HepG2 (cell line): ENCODE results near the gene TMEM41A. TPM values are rescaled to one million over a fixed set of nuclear protein-coding genes. Genes with fewer than 3 reads are reported as not detected.

ENCODE experiments used
- ATAC-seq: fragments of 200-7000 bp; cut with Tn5 transposase; 3 replicates; pipeline ENCODE4 v1.9.1; 2020; ENCODE audit warnings: mild to moderate bottlenecking, moderate library complexity
- BruUV-seq: library from RNA; stranded (reverse); fragments of 400-500 nt; replicated peaks from 2 replicates; lab custom pipeline; 2021; lab: Mats Ljungman, UMichigan
- CTCF ChIA-PET: fragments of 300-600 bp; formaldehyde crosslinking; extraction: SDS; loops from one replicate; lab custom pipeline; 2021; ENCODE audit warnings: low total read pairs, inconsistent platforms, low intra/inter-chr PET ratio; lab: Yijun Ruan, JAX
- POLR2A ChIA-PET: fragments of 350-600 bp; sonication (Branson Sonifier 250); formaldehyde crosslinking; loops from one replicate; lab custom pipeline; 2020; ENCODE audit warnings: antibody characterized with exemption, inconsistent platforms; lab: Yijun Ruan, JAX
- DNase-seq: peaks from one replicate; pipeline ENCODE4 v3.0.0-alpha.2; 2015; ENCODE audit warnings: low spot score
- FAIRE-seq: peaks from 3 replicates; lab custom pipeline; 2011; peaks lifted over from hg19 to GRCh38; lab: Jason Lieb, UNC
- H2AFZ ChIP-seq: one replicate; pipeline ENCODE4 v1.6.1; 2011; ENCODE audit warnings: low read length, inconsistent platforms
- H3K27ac ChIP-seq: fragments of 300-600 bp; 3 replicates; pipeline ENCODE4 v1.8.0; 2011; ENCODE audit warnings: mixed run types, mild to moderate bottlenecking, mixed read lengths, low read length, inconsistent platforms; ENCODE audit not compliant: insufficient read depth; ENCODE audit errors: extremely low read length
- H3K27me3 ChIP-seq, 2 experiments: fragments of 200-600 bp in 1 of 2; 2 replicates in 1 of 2; 3 replicates in 1 of 2; pipeline versions ENCODE4 v1.6.0 to v1.8.0; 2011; ENCODE audit warnings: low read length in 2 of 2, mild to moderate bottlenecking in 2 of 2, moderate library complexity in 2 of 2, inconsistent platforms in 1 of 2; ENCODE audit not compliant: insufficient read depth in 2 of 2, control insufficient read depth in 1 of 2
- H3K36me3 ChIP-seq, 2 experiments: fragments of 200-600 bp in 1 of 2; replicated peaks in 1 of 2; 2 replicates in 1 of 2; 3 replicates in 1 of 2; pipeline versions ENCODE4 v1.5.1 to v1.8.0; 2011; ENCODE audit warnings: low read length in 2 of 2, inconsistent platforms in 1 of 2; ENCODE audit not compliant: insufficient read depth in 2 of 2, control insufficient read depth in 1 of 2
- H3K4me1 ChIP-seq: 2 replicates; pipeline ENCODE4 v1.5.1; 2012; ENCODE audit warnings: low read length, inconsistent platforms; ENCODE audit not compliant: insufficient read depth
- H3K4me2 ChIP-seq: 2 replicates; pipeline ENCODE4 v1.6.0; 2011; ENCODE audit warnings: low read depth, low read length, inconsistent platforms
- H3K4me3 ChIP-seq, 3 experiments: fragments of 200-600 bp in 1 of 3; sonication (generic), shearing (Covaris generic) in 1 of 3; replicated peaks in 1 of 3; 2 replicates each; pipeline ENCODE4 v1.5.1; 2011 to 2016; ENCODE audit warnings: low read length in 3 of 3, inconsistent platforms in 2 of 3, low read depth in 2 of 3, mild to moderate bottlenecking in 2 of 3, control low read depth in 1 of 3, mixed read lengths in 1 of 3; ENCODE audit not compliant: insufficient read depth in 1 of 3
- H3K79me2 ChIP-seq: one replicate; pipeline ENCODE4 v1.6.1; 2011; ENCODE audit warnings: low read length, inconsistent platforms; ENCODE audit not compliant: insufficient read depth
- H3K9ac ChIP-seq: 2 replicates; pipeline ENCODE4 v1.6.0; 2011; ENCODE audit warnings: mild to moderate bottlenecking, low read depth, low read length, inconsistent platforms; ENCODE audit not compliant: insufficient read depth
- H3K9me3 ChIP-seq: 2 replicates; pipeline ENCODE4 v1.5.1; 2012; ENCODE audit warnings: mild to moderate bottlenecking, low read length
- H4K20me1 ChIP-seq: 2 replicates; pipeline ENCODE4 v1.6.0; 2011; ENCODE audit warnings: inconsistent platforms, mild to moderate bottlenecking, low read length, moderate library complexity; ENCODE audit not compliant: insufficient read depth
- CAMTA2 ChIP-seq: sonication (generic); formaldehyde crosslinking; IDR thresholded peaks from 2 replicates; pipeline ENCODE4 v1.4.0; 2020; ENCODE audit warnings: mild to moderate bottlenecking, missing genetic modification reagents, borderline replicate concordance
- CHCHD3 ChIP-seq: sonication (generic); formaldehyde crosslinking; IDR thresholded peaks from 2 replicates; pipeline ENCODE4 v1.8.0; 2022; ENCODE audit warnings: mild to moderate bottlenecking, missing genetic modification reagents, moderate library complexity
- DMTF1 ChIP-seq: sonication (generic); formaldehyde crosslinking; IDR thresholded peaks from 2 replicates; pipeline ENCODE4 v1.4.0; 2020; ENCODE audit warnings: mild to moderate bottlenecking, missing genetic modification reagents
- E2F5 ChIP-seq: sonication (generic); formaldehyde crosslinking; conservative IDR thresholded peaks from 2 replicates; pipeline ENCODE4 v1.4.0; 2020; ENCODE audit warnings: missing genetic modification reagents
- FLYWCH1 ChIP-seq: sonication (generic); formaldehyde crosslinking; IDR thresholded peaks from 2 replicates; pipeline ENCODE4 v1.8.1; 2023; ENCODE audit warnings: mild to moderate bottlenecking, missing genetic modification reagents
- FOXA3 ChIP-seq: IDR thresholded peaks from 2 replicates; pipeline ENCODE4 v1.6.1; 2016; ENCODE audit warnings: missing genetic modification reagents, missing compliant biosample characterization
- FOXK2 ChIP-seq: fragments of 450-650 bp; IDR thresholded peaks from 2 replicates; pipeline ENCODE4 v1.6.1; 2016
- KMT2B ChIP-seq: IDR thresholded peaks from 2 replicates; pipeline ENCODE4 v1.6.1; 2016; ENCODE audit warnings: missing genetic modification reagents, missing compliant biosample characterization
- MBD4 ChIP-seq: IDR thresholded peaks from 2 replicates; pipeline ENCODE4 v1.6.1; 2012; ENCODE audit warnings: low read length, inconsistent platforms, borderline replicate concordance
- MTF2 ChIP-seq: sonication (generic); formaldehyde crosslinking; IDR thresholded peaks from 2 replicates; pipeline ENCODE4 v1.5.0; 2020; ENCODE audit warnings: missing genetic modification reagents, borderline replicate concordance
- NFE2L2 ChIP-seq: fragments of 150-350 bp; IDR thresholded peaks from 2 replicates; pipeline ENCODE4 v1.6.1; 2014; ENCODE audit warnings: low read length
- YY1 ChIP-seq: IDR thresholded peaks from 2 replicates; pipeline ENCODE4 v1.6.1; 2011; ENCODE audit warnings: low read length, low read depth, moderate library complexity, mild to moderate bottlenecking; ENCODE audit not compliant: insufficient read depth, insufficient replicate concordance
- ZNF207 ChIP-seq: fragments of 450-650 bp; IDR thresholded peaks from 2 replicates; pipeline ENCODE4 v1.6.1; 2016; ENCODE audit warnings: antibody characterized with exemption, borderline replicate concordance
- ZNF550 ChIP-seq: sonication (generic); formaldehyde crosslinking; IDR thresholded peaks from 2 replicates; pipeline ENCODE4 v1.4.0; 2020; ENCODE audit warnings: mild to moderate bottlenecking, missing genetic modification reagents, borderline replicate concordance
- ZNF652 ChIP-seq: IDR thresholded peaks from 2 replicates; pipeline ENCODE4 v1.6.1; 2016; ENCODE audit warnings: low read depth, borderline replicate concordance
- ZNF816 ChIP-seq: sonication (generic); formaldehyde crosslinking; IDR thresholded peaks from 2 replicates; pipeline ENCODE4 v1.8.0; 2022; ENCODE audit warnings: missing genetic modification reagents, mild to moderate bottlenecking, borderline replicate concordance
- WGBS: methylation state at CpG from one replicate; pipeline ENCODE4 v1.1.6; 2017; ENCODE audit warnings: low lambda C conversion rate; 5-methylcytosine and 5-hydroxymethylcytosine counted together
- in situ Hi-C: cut with HindIII; loops from 2 replicates; pipeline ENCODE4 v1.10.0; 2017; ENCODE audit warnings: low pct_unique_long_range_greater_than_20kb; ENCODE audit not compliant: extremely low pct_ligation_motif_present
- intact Hi-C: fragments of 100-400 bp; cut with micrococcal nuclease; formaldehyde crosslinking; loops from one replicate; pipeline ENCODE4 v1.10.0; 2022; ENCODE audit not compliant: unreplicated experiment
- polyA plus RNA-seq, 8 experiments: library from polyadenylated mRNA; depleted of rRNA in 3 of 8; stranded (reverse) in 7 of 8; unstranded in 1 of 8; fragments of >200 nt; fragmentation: Illumina TruSeq in 4 of 8; extraction: Trizol in 4 of 8; gene quantifications; 2 replicates each; pipeline versions ENCODE4 v1.2.1 to v1.2.3, GENCODE V29; 2011 to 2016; ENCODE audit warnings: low read depth in 4 of 8, missing spikeins in 1 of 8, mixed read lengths in 1 of 8; ENCODE audit not compliant: insufficient read depth in 1 of 8
- total RNA-seq, 5 experiments: library from RNA; depleted of rRNA; stranded (reverse); fragments of >200 nt; fragmentation: Illumina TruSeq; extraction: Trizol; gene quantifications; 2 replicates each; pipeline ENCODE4 v1.2.3, GENCODE V29; 2016; ENCODE audit warnings: low read depth in 1 of 5
- TF ChIP-seq, protein P1 (sequence below): sonication (generic); formaldehyde crosslinking; IDR thresholded peaks from 2 replicates; pipeline ENCODE4 v1.5.0; 2020; ENCODE audit warnings: missing genetic modification reagents
- TF ChIP-seq, protein P2 (sequence below): IDR thresholded peaks from 2 replicates; pipeline ENCODE4 v1.6.1; 2012; ENCODE audit warnings: low read length, improper control_type of control experiment

TMEM41A gene
- total and polyA plus RNA-seq, 2 of the 13 experiments (the other 11 are each of a cell fraction or from before 2014, with no cell fraction given), result 30.0 to 40.0 TPM

DNA sequence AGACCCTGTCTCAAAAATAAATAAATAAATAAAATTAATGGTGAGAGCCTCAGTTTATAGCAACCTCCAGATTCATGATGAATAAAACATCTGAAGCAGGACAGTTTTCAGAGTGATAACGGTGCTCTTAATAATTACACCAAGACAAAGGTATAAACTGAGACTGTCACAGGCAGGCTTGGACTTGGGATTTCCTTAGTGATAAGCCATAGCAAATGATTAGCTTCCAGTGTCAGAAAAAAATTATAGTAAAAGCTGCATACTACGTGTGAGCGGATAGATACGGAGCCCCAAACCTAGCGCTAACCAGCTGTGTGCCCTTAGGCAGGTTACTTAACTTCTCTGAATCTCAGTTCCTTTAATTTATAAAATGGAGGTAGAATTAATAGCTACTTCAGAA lies 32.0 kb upstream of the TMEM41A start:
- WGBS, result 52% methylated on average over 5 of the region's 5 CpGs
- H3K4me2 ChIP-seq, result no peak overlapping the region
- in situ Hi-C loops, result no loop called here
- CTCF ChIA-PET, result no interaction called here
- no peaks in the 10 kb centered on the region for H3K36me3 ChIP-seq
- peaks cover 6% of the 10 kb centered on the region; the same call in 1 of the 2 replicates for H3K4me1 ChIP-seq
- no peak overlapping the region for H3K4me3 ChIP-seq
- DNase-seq (no peak), FAIRE-seq (no peak), ATAC-seq (no peak)
- H4K20me1 ChIP-seq, result no peaks in the 10 kb centered on the region
- H3K9me3 ChIP-seq, result no peaks in the 10 kb centered on the region
- H3K79me2 ChIP-seq, result no peaks in the 10 kb centered on the region
- H3K27me3 ChIP-seq, result 0 out of 5 replicates have a peak, but pooled peaks cover 0 to 3% of the 10 kb centered on the region in 2 experiments
- no peak overlapping the region for H3K27ac ChIP-seq
- BruUV-seq, result no TSS peak
- H2AFZ ChIP-seq, result no peak overlapping the region
- no peak overlapping the region for H3K9ac ChIP-seq
- no peak for TF ChIP-seq DMTF1 (CRISPR knock-in tag)
- no peak for TF ChIP-seq YY1
- no peak for TF ChIP-seq FOXK2
- no peak for TF ChIP-seq CHCHD3
- no peak for TF ChIP-seq ZNF207
- TF ChIP-seq NFE2L2, result no peak
- TF ChIP-seq, protein P1, sequence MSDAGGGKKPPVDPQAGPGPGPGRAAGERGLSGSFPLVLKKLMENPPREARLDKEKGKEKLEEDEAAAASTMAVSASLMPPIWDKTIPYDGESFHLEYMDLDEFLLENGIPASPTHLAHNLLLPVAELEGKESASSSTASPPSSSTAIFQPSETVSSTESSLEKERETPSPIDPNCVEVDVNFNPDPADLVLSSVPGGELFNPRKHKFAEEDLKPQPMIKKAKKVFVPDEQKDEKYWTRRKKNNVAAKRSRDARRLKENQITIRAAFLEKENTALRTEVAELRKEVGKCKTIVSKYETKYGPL (CRISPR knock-in tag), result no peak
- no peak for TF ChIP-seq KMT2B
- TF ChIP-seq MTF2 (CRISPR knock-in tag), result no peak
- TF ChIP-seq FLYWCH1 (CRISPR knock-in tag), result no peak
- TF ChIP-seq FOXA3 (CRISPR knock-in tag), result no peak
- TF ChIP-seq E2F5, result no peak
- no peak for TF ChIP-seq ZNF652 (CRISPR knock-in tag)
- TF ChIP-seq ZNF550 (CRISPR knock-in tag), result no peak
- TF ChIP-seq CAMTA2 (CRISPR knock-in tag), result no peak
- TF ChIP-seq, protein P2, sequence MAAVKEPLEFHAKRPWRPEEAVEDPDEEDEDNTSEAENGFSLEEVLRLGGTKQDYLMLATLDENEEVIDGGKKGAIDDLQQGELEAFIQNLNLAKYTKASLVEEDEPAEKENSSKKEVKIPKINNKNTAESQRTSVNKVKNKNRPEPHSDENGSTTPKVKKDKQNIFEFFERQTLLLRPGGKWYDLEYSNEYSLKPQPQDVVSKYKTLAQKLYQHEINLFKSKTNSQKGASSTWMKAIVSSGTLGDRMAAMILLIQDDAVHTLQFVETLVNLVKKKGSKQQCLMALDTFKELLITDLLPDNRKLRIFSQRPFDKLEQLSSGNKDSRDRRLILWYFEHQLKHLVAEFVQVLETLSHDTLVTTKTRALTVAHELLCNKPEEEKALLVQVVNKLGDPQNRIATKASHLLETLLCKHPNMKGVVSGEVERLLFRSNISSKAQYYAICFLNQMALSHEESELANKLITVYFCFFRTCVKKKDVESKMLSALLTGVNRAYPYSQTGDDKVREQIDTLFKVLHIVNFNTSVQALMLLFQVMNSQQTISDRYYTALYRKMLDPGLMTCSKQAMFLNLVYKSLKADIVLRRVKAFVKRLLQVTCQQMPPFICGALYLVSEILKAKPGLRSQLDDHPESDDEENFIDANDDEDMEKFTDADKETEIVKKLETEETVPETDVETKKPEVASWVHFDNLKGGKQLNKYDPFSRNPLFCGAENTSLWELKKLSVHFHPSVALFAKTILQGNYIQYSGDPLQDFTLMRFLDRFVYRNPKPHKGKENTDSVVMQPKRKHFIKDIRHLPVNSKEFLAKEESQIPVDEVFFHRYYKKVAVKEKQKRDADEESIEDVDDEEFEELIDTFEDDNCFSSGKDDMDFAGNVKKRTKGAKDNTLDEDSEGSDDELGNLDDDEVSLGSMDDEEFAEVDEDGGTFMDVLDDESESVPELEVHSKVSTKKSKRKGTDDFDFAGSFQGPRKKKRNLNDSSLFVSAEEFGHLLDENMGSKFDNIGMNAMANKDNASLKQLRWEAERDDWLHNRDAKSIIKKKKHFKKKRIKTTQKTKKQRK, result no peak
- TF ChIP-seq ZNF816 (CRISPR knock-in tag), result no peak
- no peak for TF ChIP-seq MBD4
- TF ChIP-seq, all 625 proteins: peak for 0
- intact Hi-C loops, result no loop called here
- POLR2A ChIA-PET, result no interaction called here
